Retinal pigment epithelial cell (primary cell): ENCODE measurements around the gene MRPL57.
"Not testable (repeated sequence)": the region's sequence is repeated elsewhere in the genome, so short reads cannot be mapped to it uniquely, and the experiment has no call there.

ENCODE experiments used
- DNase-seq: peaks from one replicate; pipeline ENCODE4 v3.0.0-alpha.2; 2010; ENCODE audit warnings: low read depth
- H3K4me3 ChIP-seq: 2 replicates; pipeline ENCODE4 v1.5.1; 2011; ENCODE audit warnings: mild to moderate bottlenecking, low read length, control low read depth, moderate library complexity
- CTCF ChIP-seq: conservative IDR thresholded peaks from 2 replicates; pipeline ENCODE4 v1.5.1; 2011; ENCODE audit warnings: low read depth, low read length, control low read depth, inconsistent platforms

MRPL57 gene

DNA sequence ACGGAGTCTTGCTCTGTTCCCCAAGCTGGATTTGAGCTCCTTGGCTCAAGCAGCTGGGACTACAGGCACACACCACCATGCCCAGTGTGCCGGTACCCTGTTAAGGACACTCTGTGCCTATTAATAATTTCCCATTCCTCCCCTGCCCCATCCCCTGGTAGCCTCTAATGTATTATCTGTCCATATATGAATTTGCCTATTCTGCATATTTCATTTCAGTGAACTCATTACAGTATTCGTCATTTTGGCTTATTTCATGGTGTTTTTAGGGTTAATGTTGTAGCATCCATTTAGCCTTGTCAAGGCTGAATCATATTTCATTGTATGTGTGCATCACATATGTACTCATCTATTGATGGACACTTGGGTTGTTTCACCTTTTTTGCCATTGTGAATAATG lies 33.7 kb upstream of the MRPL57 start:
- no peak overlapping the region for H3K4me3 ChIP-seq
- no peak for DNase-seq
- TF ChIP-seq CTCF, result no peak

- TF ChIP-seq CTCF, result no peak
- H3K4me3 ChIP-seq, result no peak overlapping the region
- DNase-seq, result no peak
Observed at GRCh38 chr13:21147827-21148226, 28.6 kb upstream of the MRPL57 start.

DNA sequence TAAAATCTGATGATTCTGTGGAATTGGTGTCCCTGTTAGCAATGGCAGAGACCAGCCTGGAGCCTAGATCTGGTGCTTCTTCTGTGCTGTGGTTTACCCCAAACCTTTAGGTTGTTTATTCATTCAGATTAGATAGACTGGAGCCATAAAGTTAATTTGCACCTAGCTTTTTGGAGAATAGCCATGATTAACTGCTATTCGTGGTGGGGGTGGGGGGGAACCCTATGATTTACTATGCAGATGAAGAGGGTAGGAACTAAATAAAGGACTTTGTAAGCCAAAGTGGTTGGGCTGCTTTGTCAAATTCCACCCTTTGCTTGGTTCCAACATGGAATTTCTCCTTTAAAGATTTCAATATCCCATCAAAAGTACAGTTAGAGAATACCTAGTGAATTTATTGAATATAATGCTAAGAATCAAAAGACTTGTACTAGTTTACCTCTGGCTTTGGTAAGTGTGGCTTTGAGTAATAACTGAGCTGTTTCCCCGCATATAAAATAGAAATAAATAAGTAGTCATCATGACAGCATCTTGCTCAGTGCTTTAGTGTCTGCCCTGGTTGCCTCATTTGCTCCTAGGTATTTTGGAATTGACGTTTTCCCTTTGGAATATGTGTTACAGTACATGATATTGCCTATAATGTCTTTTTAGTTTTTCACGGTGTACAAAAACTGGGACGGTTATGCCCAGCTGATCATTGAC lies 27.8 kb upstream of the MRPL57 start:
- no peak for TF ChIP-seq CTCF
- DNase-seq, result no peak
- H3K4me3 ChIP-seq, result no peak overlapping the region

- H3K4me3 ChIP-seq, result no peak overlapping the region
- no peak for TF ChIP-seq CTCF
- DNase-seq, result no peak
Observed at GRCh38 chr13:21149568-21149967, 26.9 kb upstream of the MRPL57 start.

GRCh38 chr13:21150013-21150412 lies 26.4 kb upstream of the MRPL57 start:
- H3K4me3 ChIP-seq, result no peak overlapping the region
- DNase-seq, result no peak
- no peak for TF ChIP-seq CTCF

DNA sequence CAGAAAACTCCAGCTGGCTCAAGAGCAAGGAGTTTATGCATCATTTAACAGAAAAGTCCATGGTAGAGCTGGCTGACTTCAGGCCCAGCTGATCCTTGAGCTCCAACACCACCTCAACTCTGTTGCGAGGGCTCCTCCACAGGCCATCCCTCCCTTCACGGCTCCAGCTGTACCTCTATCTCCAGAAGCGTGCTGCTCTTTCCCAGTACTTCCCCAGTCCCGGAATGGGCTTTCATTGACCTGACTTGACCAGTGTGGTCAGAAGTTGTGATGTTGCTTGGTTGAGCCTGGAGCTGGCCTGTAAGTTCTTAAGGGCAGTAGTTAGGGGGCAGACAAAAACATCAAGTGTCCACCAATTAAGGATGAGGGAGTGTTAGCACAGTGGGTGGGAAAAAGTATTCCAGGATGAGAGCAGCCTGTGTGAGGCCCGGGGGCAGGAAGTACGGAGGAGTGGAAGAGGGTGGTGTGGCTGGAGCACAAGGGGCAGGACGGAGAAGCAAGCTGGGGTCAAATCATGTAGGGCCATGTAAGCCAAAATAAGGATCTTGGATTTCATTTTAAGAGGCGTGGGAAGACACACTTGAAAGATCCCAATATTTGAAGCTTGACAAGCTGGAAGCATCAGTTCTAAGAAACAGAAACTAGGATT lies 24.1 kb upstream of the MRPL57 start:
- no peak for DNase-seq
- TF ChIP-seq CTCF, result no peak
- H3K4me3 ChIP-seq, result no peak overlapping the region

DNA sequence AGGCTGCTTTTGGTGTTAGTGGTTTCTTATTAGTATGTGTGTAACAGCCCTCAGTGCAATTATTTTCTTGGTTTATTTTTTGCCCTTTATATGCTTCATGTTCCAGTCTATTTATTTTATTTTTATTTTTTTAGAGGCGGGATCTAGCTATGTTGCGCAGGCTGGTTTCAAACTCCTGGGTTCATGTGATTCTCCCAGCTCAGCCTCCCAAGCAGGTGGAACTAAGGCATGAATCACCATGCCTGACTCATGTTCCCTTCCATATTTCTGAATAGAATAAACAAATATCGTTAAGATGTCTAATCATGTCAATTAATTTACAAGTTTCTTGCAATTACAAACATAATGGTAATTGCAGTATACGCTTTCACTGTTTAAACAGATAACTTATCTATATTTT lies 11.8 kb upstream of the MRPL57 start:
- no peak for DNase-seq
- no peak for TF ChIP-seq CTCF
- H3K4me3 ChIP-seq, result no peak overlapping the region

GRCh38 chr13:21165606-21166005 lies 10.9 kb upstream of the MRPL57 start:
- not testable (repeated sequence) for DNase-seq, H3K4me3 ChIP-seq
